Kidney (tissue), 14 donors: ENCODE data around the gene TCAIM. TPM values are rescaled to one million over a fixed set of nuclear protein-coding genes. Genes with fewer than 3 reads are reported as not detected.

ENCODE experiments used
- DNase-seq, 5 donors: peaks; one replicate each; pipeline ENCODE4 v3.0.0-alpha.2; 2013 to 2020
- FAIRE-seq: peaks from 2 replicates; lab custom pipeline; 2012; peaks lifted over from hg19 to GRCh38; lab: Jason Lieb, UNC
- H3K27ac ChIP-seq, 2 donors: one replicate each; pipeline ENCODE4 v1.7.0; 2013; ENCODE audit warnings: low read depth in 2 of 2, low read length in 2 of 2, inconsistent platforms in 1 of 2
- H3K27me3 ChIP-seq: one replicate; pipeline ENCODE4 v1.7.1; 2013; ENCODE audit warnings: low read length, inconsistent platforms; ENCODE audit not compliant: control insufficient read depth, insufficient read depth
- H3K36me3 ChIP-seq, 3 donors: one replicate each; pipeline versions ENCODE4 v1.7.0 to v1.7.1; 2013; ENCODE audit warnings: low read length in 3 of 3, control low read depth in 1 of 3, inconsistent platforms in 1 of 3; ENCODE audit not compliant: insufficient read depth in 3 of 3, control insufficient read depth in 2 of 3
- H3K4me1 ChIP-seq, 3 donors: one replicate each; pipeline versions ENCODE4 v1.7.0 to v1.7.1; 2013; ENCODE audit warnings: low read length in 3 of 3, inconsistent platforms in 1 of 3, low read depth in 1 of 3; ENCODE audit not compliant: control insufficient read depth in 2 of 3, insufficient read depth in 2 of 3
- H3K4me3 ChIP-seq, 3 donors: one replicate each; pipeline versions ENCODE4 v1.7.0 to v1.8.1; 2013; ENCODE audit warnings: low read length in 3 of 3, control low read depth in 1 of 3, inconsistent platforms in 1 of 3
- H3K9ac ChIP-seq, 3 donors: one replicate each; pipeline versions ENCODE4 v1.7.0 to v1.7.1; 2013; ENCODE audit warnings: low read length in 3 of 3, control low read depth in 1 of 3, inconsistent platforms in 1 of 3
- H3K9me3 ChIP-seq, 3 donors: one replicate each; pipeline versions ENCODE4 v1.7.0 to v1.7.1; 2013; ENCODE audit warnings: low read length in 3 of 3, control low read depth in 1 of 3, inconsistent platforms in 1 of 3; ENCODE audit not compliant: control insufficient read depth in 2 of 3, insufficient read depth in 1 of 3
- CTCF ChIP-seq: IDR thresholded peaks from 3 replicates; pipeline ENCODE4 v1.5.1; 2012; ENCODE audit warnings: mild to moderate bottlenecking, moderate library complexity, borderline replicate concordance; ENCODE audit not compliant: insufficient read depth; ENCODE audit errors: extremely low read depth
- intact Hi-C: fragments of 100-400 bp; cut with DNase I; formaldehyde crosslinking; loops from one replicate; pipeline ENCODE4 v1.11.1; 2022
- polyA plus RNA-seq: library from polyadenylated mRNA; stranded (reverse); fragments of 350-450 nt; fragmentation: Illumina TruSeq; extraction: RNeasy Lipid Tissue Mini Kit (QIAGEN cat#74804); gene quantifications from one replicate; pipeline ENCODE4 v1.2.3, GENCODE V29; 2014; ENCODE audit warnings: low read depth, low replicate concordance; ENCODE audit not compliant: insufficient read depth
- total RNA-seq: library from RNA; stranded (reverse); fragmentation: NEBNext Ultra II Directional; extraction: Animal tissue kit (Norgen Biotek cat#: 25700); gene quantifications from one replicate; pipeline ENCODE4 v1.2.1, GENCODE V29; 2021
- donor health status: control.
- donor health status: control.
- donor health status: control.
- donor health status: control.
- donor health status: control.
- donor health status: DM: yes; HTN: yes; CAD: no.
- donor health status: Normal renal cell carcinoma (clear cell type).

The TCAIM gene
- total and polyA plus RNA-seq, 2 donors from 2014 or later: 26.5 to 30.4 TPM

DNA sequence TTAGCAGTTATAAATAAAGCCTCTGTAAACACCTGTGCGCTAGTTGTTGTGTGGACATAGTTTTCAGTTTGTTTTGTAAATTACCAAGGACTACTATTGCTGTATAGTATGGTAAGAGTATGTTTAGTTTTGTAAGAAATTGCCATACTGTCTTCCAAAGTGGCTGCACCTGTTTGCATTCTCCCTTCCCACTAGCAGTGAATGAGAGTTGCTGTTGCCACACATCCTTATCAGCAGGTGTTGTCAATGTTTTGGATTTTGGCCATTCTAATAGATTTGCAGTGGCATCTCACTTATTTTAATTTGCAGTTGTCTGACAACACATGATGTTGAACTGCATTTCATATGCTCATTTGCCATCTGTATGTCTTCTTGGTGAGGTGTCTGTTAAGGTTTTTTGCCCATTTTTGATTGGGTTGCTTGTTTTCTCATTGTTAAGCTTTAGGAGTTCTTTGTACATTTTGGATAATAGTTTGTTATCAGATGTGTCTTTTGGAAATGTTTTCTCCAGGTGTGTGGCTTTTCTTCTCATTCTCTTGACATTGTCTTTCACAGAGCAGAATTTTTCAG lies 14.9 kb downstream of the TCAIM start:
- no peak for TF ChIP-seq CTCF
- no peak for DNase-seq
- peaks cover 0 to 3% (median 0%) of the 10 kb centered on the region in 3 donors for H3K9me3 ChIP-seq
- no peak overlapping the region for H3K9ac ChIP-seq
- intact Hi-C loops: no loop called here
- H3K4me3 ChIP-seq: no peak overlapping the region
- peaks cover 0 to 2% (median 0%) of the 10 kb centered on the region in 3 donors for H3K4me1 ChIP-seq
- H3K27ac ChIP-seq: no peak overlapping the region
- FAIRE-seq: no peak
- H3K36me3 ChIP-seq: no peaks in the 10 kb centered on the region
- no peaks in the 10 kb centered on the region for H3K27me3 ChIP-seq

GRCh38 chr3:44355362-44356033 lies 16.9 kb downstream of the TCAIM start:
- H3K9me3 ChIP-seq: peaks cover 0 to 3% (median 0%) of the 10 kb centered on the region in 3 donors
- peaks cover 6 to 10% (median 8%) of the 10 kb centered on the region in 3 donors for H3K4me1 ChIP-seq
- peak overlapping the region in 1 of 2 donors; percentile 29 for H3K27ac ChIP-seq
- no peak overlapping the region for H3K9ac ChIP-seq
- no peaks in the 10 kb centered on the region for H3K36me3 ChIP-seq
- no peak overlapping the region for H3K4me3 ChIP-seq
- H3K27me3 ChIP-seq: no peaks in the 10 kb centered on the region
- TF ChIP-seq CTCF: no peak
- FAIRE-seq: no peak
- DNase-seq: no peak
- intact Hi-C loops: no loop called here

- intact Hi-C loops: no loop called here
- Histone ChIP-seq H3K4me3 (no peak overlapping the region), H3K9me3 (no peaks in the 10 kb centered on the region), H3K4me1 (peaks cover 8 to 10% (median 9%) of the 10 kb centered on the region in 3 donors), H3K9ac (no peak overlapping the region), H3K36me3 (no peaks in the 10 kb centered on the region), H3K27ac (peak overlapping the region; percentile 3 to 73), H3K27me3 (no peaks in the 10 kb centered on the region)
- peak in 3 of 5 donors; percentile 50 to 63 (median 54) for DNase-seq
- no peak for TF ChIP-seq CTCF
- no peak for FAIRE-seq
Observed at GRCh38 chr3:44359146-44359751, 20.7 kb downstream of the TCAIM start.
